ENCODE results near the gene HCN2. TPM values are rescaled to one million over a fixed set of nuclear protein-coding genes. Genes with fewer than 3 reads are reported as not detected.

The HCN2 gene
- total and polyA plus RNA-seq, 12 donors: 0.74 to 9.1 (median 3.6) TPM

DNA sequence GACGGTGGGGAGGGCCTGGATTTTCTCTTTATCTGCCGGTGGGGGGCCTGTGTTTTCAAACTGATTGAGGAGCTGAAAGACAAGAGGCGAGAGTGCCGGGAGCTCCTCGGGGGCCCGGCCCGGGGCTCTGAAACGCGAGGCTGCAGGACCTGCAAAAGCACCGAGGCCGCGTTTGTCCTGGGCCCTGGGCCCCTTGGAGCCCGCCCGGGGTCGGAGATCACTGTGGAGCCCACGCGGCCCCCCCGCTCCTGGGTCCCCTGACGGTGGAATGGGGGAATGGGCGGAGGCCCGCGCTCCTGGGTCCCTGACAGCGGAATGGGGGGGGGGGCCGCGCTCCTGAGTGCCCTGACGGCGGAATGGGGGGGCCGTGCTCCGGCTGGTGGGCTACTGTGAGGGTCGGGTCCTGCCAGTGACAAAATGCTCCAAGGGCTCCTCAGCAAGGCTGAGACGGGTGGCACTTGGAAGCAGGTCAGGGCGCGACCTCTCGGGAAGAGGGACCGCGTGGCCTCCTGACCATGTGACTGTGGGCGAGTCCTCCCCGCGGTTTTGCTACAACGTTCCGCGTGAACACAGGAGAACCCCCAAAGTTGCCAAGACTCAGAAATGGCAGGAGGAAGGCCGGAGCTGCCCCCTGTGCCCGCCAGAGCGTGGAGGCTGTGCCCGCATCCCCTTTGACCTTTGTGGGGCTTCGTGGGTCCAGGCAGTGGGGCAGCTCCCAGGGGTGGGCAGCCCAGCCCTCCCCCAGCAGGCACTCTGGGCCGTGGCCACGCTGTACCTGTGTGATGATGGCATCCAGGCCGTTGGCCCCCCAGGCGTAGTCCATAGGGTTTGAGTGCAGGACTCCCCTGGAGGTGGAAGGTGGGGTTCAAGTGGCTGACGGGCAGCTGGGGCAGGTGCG lies 59.5 kb downstream of the HCN2 start:
- no peak for DNase-seq
- H3K9me3 ChIP-seq (replicated peaks in 1 of 3): no peaks in the 10 kb centered on the region
- WGBS, 4 donors: 83 to 91% (median 89%) methylated on average over 12 to 53 of the region's 53 CpGs
- H3K4me3 ChIP-seq: no peak overlapping the region
- H3K36me3 ChIP-seq (replicated peaks in 1 of 2): peaks cover 0 to 68% of the 10 kb centered on the region in 2 donors
- no peak overlapping the region for H3K27ac ChIP-seq
- intact Hi-C loops (cut with DNase I): no loop called here
- TF ChIP-seq POLR2A (IDR thresholded peaks at IDR 0.05): no peak
- TF ChIP-seq, protein P1, sequence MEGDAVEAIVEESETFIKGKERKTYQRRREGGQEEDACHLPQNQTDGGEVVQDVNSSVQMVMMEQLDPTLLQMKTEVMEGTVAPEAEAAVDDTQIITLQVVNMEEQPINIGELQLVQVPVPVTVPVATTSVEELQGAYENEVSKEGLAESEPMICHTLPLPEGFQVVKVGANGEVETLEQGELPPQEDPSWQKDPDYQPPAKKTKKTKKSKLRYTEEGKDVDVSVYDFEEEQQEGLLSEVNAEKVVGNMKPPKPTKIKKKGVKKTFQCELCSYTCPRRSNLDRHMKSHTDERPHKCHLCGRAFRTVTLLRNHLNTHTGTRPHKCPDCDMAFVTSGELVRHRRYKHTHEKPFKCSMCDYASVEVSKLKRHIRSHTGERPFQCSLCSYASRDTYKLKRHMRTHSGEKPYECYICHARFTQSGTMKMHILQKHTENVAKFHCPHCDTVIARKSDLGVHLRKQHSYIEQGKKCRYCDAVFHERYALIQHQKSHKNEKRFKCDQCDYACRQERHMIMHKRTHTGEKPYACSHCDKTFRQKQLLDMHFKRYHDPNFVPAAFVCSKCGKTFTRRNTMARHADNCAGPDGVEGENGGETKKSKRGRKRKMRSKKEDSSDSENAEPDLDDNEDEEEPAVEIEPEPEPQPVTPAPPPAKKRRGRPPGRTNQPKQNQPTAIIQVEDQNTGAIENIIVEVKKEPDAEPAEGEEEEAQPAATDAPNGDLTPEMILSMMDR (IDR thresholded peaks at IDR 0.05): no peak
- H3K4me1 ChIP-seq (replicated peaks in 1 of 2): no peaks in the 10 kb centered on the region
- H3K27me3 ChIP-seq: no peaks in the 10 kb centered on the region

DNA sequence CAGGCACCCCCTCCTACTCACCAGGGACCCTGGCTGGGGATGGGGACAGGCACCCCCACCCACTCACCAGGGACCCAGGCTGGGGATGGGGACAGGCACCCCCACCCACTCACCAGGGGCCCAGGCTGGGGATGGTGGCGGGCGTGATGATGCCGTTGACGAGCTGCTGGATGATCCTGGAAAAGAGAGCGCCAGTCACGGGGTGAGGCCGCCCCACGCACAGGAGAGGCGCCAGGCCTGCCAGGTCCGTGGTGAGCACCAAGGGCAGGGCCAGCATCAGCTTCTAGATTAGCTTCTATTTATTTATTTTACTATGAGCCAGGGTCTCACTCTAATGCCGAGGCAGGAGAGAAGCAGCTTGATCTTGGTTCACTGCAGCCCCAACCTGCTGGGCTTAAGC lies 60.4 kb downstream of the HCN2 start:
- DNase-seq: no peak
- no peaks in the 10 kb centered on the region for H3K4me1 ChIP-seq (replicated peaks in 1 of 2)
- WGBS, 4 donors: 89 to 93% (median 93%) methylated on average over 8 to 11 of the region's 11 CpGs
- H3K27ac ChIP-seq: no peak overlapping the region
- H3K4me3 ChIP-seq: no peak overlapping the region
- no peak for TF ChIP-seq POLR2A (IDR thresholded peaks at IDR 0.05)
- TF ChIP-seq, protein P1 (IDR thresholded peaks at IDR 0.05): no peak
- intact Hi-C loops (cut with DNase I): no loop called here
- no peaks in the 10 kb centered on the region for H3K9me3 ChIP-seq (replicated peaks in 1 of 3)
- no peaks in the 10 kb centered on the region for H3K27me3 ChIP-seq
- peaks cover 0 to 68% of the 10 kb centered on the region in 2 donors for H3K36me3 ChIP-seq (replicated peaks in 1 of 2)

DNA sequence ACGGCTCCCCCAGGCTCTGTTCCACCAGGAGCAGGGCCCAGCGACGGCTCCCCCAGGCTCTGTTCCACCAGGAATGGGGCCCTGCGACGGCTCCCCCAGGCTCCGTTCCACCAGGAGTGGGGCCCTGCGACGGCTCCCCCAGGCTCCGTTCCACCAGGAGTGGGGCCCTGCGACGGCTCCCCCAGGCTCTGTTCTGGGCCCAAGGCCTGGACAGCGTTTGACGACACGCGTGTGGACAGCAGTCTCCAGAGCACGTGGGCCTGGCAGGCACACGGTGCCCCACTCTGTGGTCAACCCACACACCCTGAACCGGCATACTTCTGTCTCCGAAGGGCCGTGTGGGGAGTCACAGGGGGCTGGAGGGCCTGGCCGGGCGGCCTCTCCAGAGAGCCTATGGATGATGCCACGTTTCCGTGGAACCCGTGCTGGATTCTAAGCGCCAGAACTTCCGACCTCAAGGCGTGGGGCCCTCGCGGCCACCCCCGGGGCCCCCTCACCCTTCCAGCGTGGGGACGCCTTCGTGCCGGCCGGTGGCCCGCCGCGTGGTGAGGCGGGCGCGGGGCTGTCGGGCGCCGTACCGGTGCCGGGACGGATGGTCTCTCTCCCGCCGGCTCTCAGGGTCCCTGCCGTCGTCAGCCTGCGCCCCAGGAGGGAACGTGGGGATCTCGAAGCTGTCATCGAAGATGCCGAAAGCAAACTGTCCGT lies 61.6 kb downstream of the HCN2 start:
- no peak for DNase-seq
- no peaks in the 10 kb centered on the region for H3K9me3 ChIP-seq (replicated peaks in 1 of 3)
- no peak overlapping the region for H3K4me3 ChIP-seq
- TF ChIP-seq, protein P1 (IDR thresholded peaks at IDR 0.05): no peak
- no peak for TF ChIP-seq POLR2A (IDR thresholded peaks at IDR 0.05)
- H3K27ac ChIP-seq: no peak overlapping the region
- no peaks in the 10 kb centered on the region for H3K27me3 ChIP-seq
- intact Hi-C loops (cut with DNase I): no loop called here
- 92 to 94% (median 93%) methylated on average over 25 to 58 of the region's 58 CpGs for WGBS, 4 donors
- no peaks in the 10 kb centered on the region for H3K4me1 ChIP-seq (replicated peaks in 1 of 2)
- H3K36me3 ChIP-seq (replicated peaks in 1 of 2): peaks cover 0 to 66% of the 10 kb centered on the region in 2 donors

DNA sequence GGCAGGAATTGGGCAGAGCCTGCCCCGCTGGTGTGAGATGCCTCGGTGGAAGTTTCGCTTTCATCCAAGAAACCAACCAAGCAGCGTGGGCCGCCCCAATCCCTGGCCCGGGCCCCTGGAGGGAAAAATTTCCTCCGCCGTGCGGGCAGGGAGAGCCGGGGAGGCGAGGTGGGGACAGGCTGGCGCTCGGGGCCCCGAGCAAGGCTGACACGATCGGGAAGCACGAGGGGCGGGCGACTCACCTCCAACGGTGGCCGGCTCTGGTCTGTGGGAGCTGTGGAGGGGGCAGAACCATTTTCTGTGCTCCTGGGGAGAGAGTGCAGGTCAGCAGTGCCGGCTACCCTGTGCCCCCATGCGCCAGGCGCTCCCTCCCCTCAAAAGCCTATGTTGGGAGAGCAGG lies 62.3 kb downstream of the HCN2 start:
- Histone ChIP-seq H3K36me3 (replicated peaks in 1 of 2) (peaks cover 0 to 59% of the 10 kb centered on the region in 2 donors), H3K27ac (no peak overlapping the region), H3K4me3 (no peak overlapping the region), H3K4me1 (replicated peaks in 1 of 2) (peaks cover 0 to 1% of the 10 kb centered on the region in 2 donors), H3K9me3 (replicated peaks in 1 of 3) (no peaks in the 10 kb centered on the region), H3K27me3 (no peaks in the 10 kb centered on the region)
- no peak for TF ChIP-seq POLR2A (IDR thresholded peaks at IDR 0.05)
- TF ChIP-seq, protein P1 (IDR thresholded peaks at IDR 0.05): no peak
- WGBS, 4 donors: 81 to 86% (median 84%) methylated on average over 16 to 24 of the region's 24 CpGs
- intact Hi-C loops (cut with DNase I): no loop called here
- DNase-seq: no peak
